Measurements from ENCODE around the gene MRPS6.

The MRPS6 gene

GRCh38 chr21:34071683-34072082, 1.7 kb upstream of the MRPS6 start:
- no peak for DNase-seq (ENCODE audit: low read depth in 2 of 2)

- no peak for DNase-seq (ENCODE audit: low read depth in 2 of 2)
Observed at GRCh38 chr21:34072145-34073031, 990 bp upstream of the MRPS6 start.

- DNase-seq (ENCODE audit: low read depth in 2 of 2), result peak in 1 of 2 donors; percentile 6
Observed at GRCh38 chr21:34073749-34074282, 438 bp downstream of the MRPS6 start.

- DNase-seq (ENCODE audit: low read depth in 2 of 2), result no peak
Observed at GRCh38 chr21:34074283-34075090, 1.1 kb downstream of the MRPS6 start.

- DNase-seq (ENCODE audit: low read depth in 2 of 2), result no peak
Observed at GRCh38 chr21:34075091-34075425, 1.7 kb downstream of the MRPS6 start.

GRCh38 chr21:34075760-34076660, 2.6 kb downstream of the MRPS6 start:
- DNase-seq (ENCODE audit: low read depth in 2 of 2), result no peak

GRCh38 chr21:34076835-34077234, 3.5 kb downstream of the MRPS6 start:
- no peak for DNase-seq (ENCODE audit: low read depth in 2 of 2)

- no peak for DNase-seq (ENCODE audit: low read depth in 2 of 2)
Observed at GRCh38 chr21:34077888-34078287, 4.5 kb downstream of the MRPS6 start.

- DNase-seq (ENCODE audit: low read depth in 2 of 2), result no peak
Observed at GRCh38 chr21:34078915-34079314, 5.5 kb downstream of the MRPS6 start.

GRCh38 chr21:34080710-34081109, 7.3 kb downstream of the MRPS6 start:
- no peak for DNase-seq (ENCODE audit: low read depth in 2 of 2)

- DNase-seq (ENCODE audit: low read depth in 2 of 2), result no peak
Observed at GRCh38 chr21:34082769-34083168, 9.4 kb downstream of the MRPS6 start.

- DNase-seq (ENCODE audit: low read depth in 2 of 2), result no peak
Observed at GRCh38 chr21:34083357-34083756, 10.0 kb downstream of the MRPS6 start.

GRCh38 chr21:34085129-34085528, 11.8 kb downstream of the MRPS6 start:
- no peak for DNase-seq (ENCODE audit: low read depth in 2 of 2)

- no peak for DNase-seq (ENCODE audit: low read depth in 2 of 2)
Observed at GRCh38 chr21:34086887-34087306, 13.5 kb downstream of the MRPS6 start.

GRCh38 chr21:34088752-34089151, 15.4 kb downstream of the MRPS6 start:
- no peak for DNase-seq (ENCODE audit: low read depth in 2 of 2)

- no peak for DNase-seq (ENCODE audit: low read depth in 2 of 2)
Observed at GRCh38 chr21:34091032-34091431, 17.7 kb downstream of the MRPS6 start.

GRCh38 chr21:34091607-34092006, 18.2 kb downstream of the MRPS6 start:
- no peak for DNase-seq (ENCODE audit: low read depth in 2 of 2)

- DNase-seq (ENCODE audit: low read depth in 2 of 2), result no peak
Observed at GRCh38 chr21:34092262-34092921, 19.0 kb downstream of the MRPS6 start.

GRCh38 chr21:34093083-34093482, 19.7 kb downstream of the MRPS6 start:
- DNase-seq (ENCODE audit: low read depth in 2 of 2), result no peak

- DNase-seq (ENCODE audit: low read depth in 2 of 2), result no peak
Observed at GRCh38 chr21:34094949-34095348, 21.6 kb downstream of the MRPS6 start.

GRCh38 chr21:34097442-34097841, 24.1 kb downstream of the MRPS6 start:
- DNase-seq (ENCODE audit: low read depth in 2 of 2), result no peak
